ENCODE measurements around the gene LSM2.

DNA sequence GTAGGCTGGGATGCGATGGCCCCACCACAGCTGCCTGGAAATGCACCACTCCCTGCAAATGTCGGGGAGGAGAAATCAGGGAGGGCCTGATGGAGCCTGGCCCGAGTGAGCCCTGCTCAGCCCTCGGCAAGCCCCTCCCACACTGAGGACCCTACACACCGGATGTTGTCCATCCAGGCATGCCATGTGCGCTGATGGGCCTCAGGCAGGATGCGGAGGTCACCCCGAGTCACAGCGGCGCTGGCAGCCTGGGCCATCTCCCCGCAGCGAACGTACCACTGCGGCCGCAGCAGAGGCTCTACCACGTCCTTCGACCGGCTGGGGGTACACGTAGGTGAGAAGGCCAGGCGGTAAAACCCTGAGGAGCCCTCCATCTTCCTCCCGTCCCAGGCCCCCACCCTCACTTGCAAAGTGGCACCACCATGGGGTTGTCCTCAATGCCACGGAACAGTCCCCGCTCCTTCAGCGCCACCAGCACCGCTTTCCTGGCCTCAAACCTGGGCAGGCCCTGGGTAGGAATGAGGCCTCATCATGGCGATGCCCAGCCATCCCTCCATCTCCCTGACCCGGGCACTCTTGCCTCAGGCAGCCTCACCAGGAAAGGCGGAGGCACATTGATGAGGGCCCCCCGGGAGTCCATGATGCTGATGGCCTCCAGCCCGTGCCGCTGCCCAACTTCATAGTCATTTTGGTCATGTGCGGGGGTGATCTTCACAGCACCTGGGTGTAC is 24.5 kb downstream of the LSM2 start:
- no peak for TF ChIP-seq POLR2AphosphoS5 (IDR thresholded peaks at IDR 0.05)
- TF ChIP-seq, protein P1, sequence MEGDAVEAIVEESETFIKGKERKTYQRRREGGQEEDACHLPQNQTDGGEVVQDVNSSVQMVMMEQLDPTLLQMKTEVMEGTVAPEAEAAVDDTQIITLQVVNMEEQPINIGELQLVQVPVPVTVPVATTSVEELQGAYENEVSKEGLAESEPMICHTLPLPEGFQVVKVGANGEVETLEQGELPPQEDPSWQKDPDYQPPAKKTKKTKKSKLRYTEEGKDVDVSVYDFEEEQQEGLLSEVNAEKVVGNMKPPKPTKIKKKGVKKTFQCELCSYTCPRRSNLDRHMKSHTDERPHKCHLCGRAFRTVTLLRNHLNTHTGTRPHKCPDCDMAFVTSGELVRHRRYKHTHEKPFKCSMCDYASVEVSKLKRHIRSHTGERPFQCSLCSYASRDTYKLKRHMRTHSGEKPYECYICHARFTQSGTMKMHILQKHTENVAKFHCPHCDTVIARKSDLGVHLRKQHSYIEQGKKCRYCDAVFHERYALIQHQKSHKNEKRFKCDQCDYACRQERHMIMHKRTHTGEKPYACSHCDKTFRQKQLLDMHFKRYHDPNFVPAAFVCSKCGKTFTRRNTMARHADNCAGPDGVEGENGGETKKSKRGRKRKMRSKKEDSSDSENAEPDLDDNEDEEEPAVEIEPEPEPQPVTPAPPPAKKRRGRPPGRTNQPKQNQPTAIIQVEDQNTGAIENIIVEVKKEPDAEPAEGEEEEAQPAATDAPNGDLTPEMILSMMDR (IDR thresholded peaks at IDR 0.05): no peak
- TF ChIP-seq POLR2A (IDR thresholded peaks at IDR 0.05): no peak

All from transverse colon (tissue), 4 donors.